ENCODE results near the gene MMP17.
A peak's percentile ranks its signal among the peaks of the same experiment; 100 is the strongest.

MMP17 gene

GRCh38 chr12:131827961-131828534 is at the start of gene MMP17:
Gene MMP17, plus strand, starts transcription at chr12:131828393. Its CDS starts 102 bp downstream, at chr12:131828495.
- Histone ChIP-seq H3K9me2 (replicated peaks; ENCODE audit: insufficient read depth, low read length) (no peaks in the 10 kb centered on the region), H3K4me1 (ENCODE audit: low read length) (no peaks in the 10 kb centered on the region), H2AFZ (ENCODE audit: low read length) (no peak within 1 kb of the TSS), H3K9ac (ENCODE audit: low read length) (no peak within 1 kb of the TSS), H3K27me3 (replicated peaks; ENCODE audit: insufficient read depth, low read length) (peaks cover 23% of the 10 kb centered on the region), H3K27ac (ENCODE audit: low read length) (no peak within 1 kb of the TSS), H3K4me3 (ENCODE audit: low read length) (no peak within 1 kb of the TSS), H3K36me3 (replicated peaks; ENCODE audit: insufficient read depth, low read length) (no peaks in the 10 kb centered on the region), H3K9me3 (replicated peaks; ENCODE audit: insufficient read depth, low read length) (no peaks in the 10 kb centered on the region), H3K4me2 (ENCODE audit: low read depth, low read length) (no peak within 1 kb of the TSS), H3F3A (ENCODE audit: insufficient read depth, low read length) (no peaks in the 10 kb centered on the region), H3K79me2 (ENCODE audit: low read length) (no peaks in the 10 kb centered on the region), H4K20me1 (ENCODE audit: insufficient read depth, low read length) (no peaks in the 10 kb centered on the region)
- DNase-seq, result peak; percentile 23
- TF ChIP-seq EZH2phosphoT487 (IDR thresholded peaks at IDR 0.05; ENCODE audit: low read length) (no peak), EZH2 (optimal IDR thresholded peaks at IDR 0.05; ENCODE audit: low read depth, low read length) (no peak)
- TF ChIP-seq, protein P1, sequence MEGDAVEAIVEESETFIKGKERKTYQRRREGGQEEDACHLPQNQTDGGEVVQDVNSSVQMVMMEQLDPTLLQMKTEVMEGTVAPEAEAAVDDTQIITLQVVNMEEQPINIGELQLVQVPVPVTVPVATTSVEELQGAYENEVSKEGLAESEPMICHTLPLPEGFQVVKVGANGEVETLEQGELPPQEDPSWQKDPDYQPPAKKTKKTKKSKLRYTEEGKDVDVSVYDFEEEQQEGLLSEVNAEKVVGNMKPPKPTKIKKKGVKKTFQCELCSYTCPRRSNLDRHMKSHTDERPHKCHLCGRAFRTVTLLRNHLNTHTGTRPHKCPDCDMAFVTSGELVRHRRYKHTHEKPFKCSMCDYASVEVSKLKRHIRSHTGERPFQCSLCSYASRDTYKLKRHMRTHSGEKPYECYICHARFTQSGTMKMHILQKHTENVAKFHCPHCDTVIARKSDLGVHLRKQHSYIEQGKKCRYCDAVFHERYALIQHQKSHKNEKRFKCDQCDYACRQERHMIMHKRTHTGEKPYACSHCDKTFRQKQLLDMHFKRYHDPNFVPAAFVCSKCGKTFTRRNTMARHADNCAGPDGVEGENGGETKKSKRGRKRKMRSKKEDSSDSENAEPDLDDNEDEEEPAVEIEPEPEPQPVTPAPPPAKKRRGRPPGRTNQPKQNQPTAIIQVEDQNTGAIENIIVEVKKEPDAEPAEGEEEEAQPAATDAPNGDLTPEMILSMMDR (IDR thresholded peaks at IDR 0.05; ENCODE audit: low read length), result no peak

- Histone ChIP-seq H3K4me2 (ENCODE audit: low read depth, low read length) (no peak overlapping the region), H3K4me1 (ENCODE audit: low read length) (peaks cover 5% of the 10 kb centered on the region; the same call in 1 of the 2 replicates), H3K4me3 (ENCODE audit: low read length) (no peak overlapping the region), H3K27me3 (replicated peaks; ENCODE audit: insufficient read depth, low read length) (no peaks in the 10 kb centered on the region), H3K9me2 (replicated peaks; ENCODE audit: insufficient read depth, low read length) (no peaks in the 10 kb centered on the region), H2AFZ (ENCODE audit: low read length) (no peak overlapping the region), H4K20me1 (ENCODE audit: insufficient read depth, low read length) (no peaks in the 10 kb centered on the region), H3F3A (ENCODE audit: insufficient read depth, low read length) (no peaks in the 10 kb centered on the region; the same call in none of the 2 replicates), H3K27ac (ENCODE audit: low read length) (no peak overlapping the region), H3K79me2 (ENCODE audit: low read length) (no peaks in the 10 kb centered on the region), H3K36me3 (replicated peaks; ENCODE audit: insufficient read depth, low read length) (no peaks in the 10 kb centered on the region), H3K9me3 (replicated peaks; ENCODE audit: insufficient read depth, low read length) (no peaks in the 10 kb centered on the region), H3K9ac (ENCODE audit: low read length) (no peak overlapping the region)
- TF ChIP-seq, protein P1 (IDR thresholded peaks at IDR 0.05; ENCODE audit: low read length), result no peak
- no peak for TF ChIP-seq EZH2 (optimal IDR thresholded peaks at IDR 0.05; ENCODE audit: low read depth, low read length)
- TF ChIP-seq EZH2phosphoT487 (IDR thresholded peaks at IDR 0.05; ENCODE audit: low read length), result no peak
- no peak for DNase-seq
These were observed 49.2 kb upstream of the MMP17 start for GRCh38 chr12:131779027-131779426.

DNA sequence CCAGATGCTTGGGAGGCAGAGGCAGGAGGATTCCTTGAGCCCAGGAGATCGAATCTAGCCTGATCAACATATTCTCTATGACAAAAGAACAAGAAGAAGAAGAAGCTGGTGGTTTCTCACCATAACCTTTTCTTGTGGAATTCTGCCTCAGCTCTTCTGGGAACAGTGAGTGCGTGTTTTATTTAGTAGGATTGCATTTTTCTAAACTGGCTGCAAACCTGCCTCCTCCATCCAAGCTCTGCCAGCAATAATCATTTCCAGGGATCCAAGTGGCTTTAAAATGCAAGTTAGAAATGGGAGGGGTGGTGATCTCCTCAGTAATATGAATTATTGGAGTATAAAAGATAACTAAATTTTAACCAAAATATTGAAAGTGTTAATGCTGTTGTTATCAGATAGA is 46.1 kb upstream of the MMP17 start:
- Histone ChIP-seq H3K36me3 (replicated peaks; ENCODE audit: insufficient read depth, low read length) (no peaks in the 10 kb centered on the region), H3K27ac (ENCODE audit: low read length) (no peak overlapping the region), H3F3A (ENCODE audit: insufficient read depth, low read length) (no peaks in the 10 kb centered on the region; the same call in 1 of the 2 replicates), H3K9ac (ENCODE audit: low read length) (no peak overlapping the region), H3K9me2 (replicated peaks; ENCODE audit: insufficient read depth, low read length) (no peaks in the 10 kb centered on the region), H3K27me3 (replicated peaks; ENCODE audit: insufficient read depth, low read length) (no peaks in the 10 kb centered on the region), H2AFZ (ENCODE audit: low read length) (no peak overlapping the region), H3K9me3 (replicated peaks; ENCODE audit: insufficient read depth, low read length) (no peaks in the 10 kb centered on the region), H3K4me1 (ENCODE audit: low read length) (no peaks in the 10 kb centered on the region), H3K79me2 (ENCODE audit: low read length) (no peaks in the 10 kb centered on the region), H3K4me2 (ENCODE audit: low read depth, low read length) (no peak overlapping the region), H4K20me1 (ENCODE audit: insufficient read depth, low read length) (no peaks in the 10 kb centered on the region), H3K4me3 (ENCODE audit: low read length) (no peak overlapping the region)
- DNase-seq, result no peak
- TF ChIP-seq, protein P1 (IDR thresholded peaks at IDR 0.05; ENCODE audit: low read length), result no peak
- TF ChIP-seq EZH2phosphoT487 (IDR thresholded peaks at IDR 0.05; ENCODE audit: low read length) (no peak), EZH2 (optimal IDR thresholded peaks at IDR 0.05; ENCODE audit: low read depth, low read length) (no peak)
